CD4-positive, alpha-beta T cell treated with Interleukin-15 for 4 hours (primary cell): Measurements from ENCODE around the gene FSCN2.

Experiments used
- DNase-seq: peaks from one replicate; pipeline ENCODE4 v3.0.0-alpha.2; 2020; ENCODE audit warnings: low spot score

FSCN2 gene

GRCh38 chr17:81527591-81528383 is at the start of gene FSCN2:
Gene FSCN2, plus strand, starts transcription at chr17:81528377. Its CDS starts 155 bp downstream, at chr17:81528532.
- DNase-seq = no peak

- no peak for DNase-seq
These were observed 48.8 kb upstream of the FSCN2 start for GRCh38 chr17:81479175-81480071.

- no peak for DNase-seq
These were observed 47.8 kb upstream of the FSCN2 start for GRCh38 chr17:81480140-81481072.

- peak; percentile 55 for DNase-seq
These were observed 46.9 kb upstream of the FSCN2 start for GRCh38 chr17:81481073-81481799.

- no peak for DNase-seq
These were observed 46.2 kb upstream of the FSCN2 start for GRCh38 chr17:81481815-81482505.

GRCh38 chr17:81482673-81483072 is 45.5 kb upstream of the FSCN2 start:
- no peak for DNase-seq

- DNase-seq = no peak
These were observed 44.9 kb upstream of the FSCN2 start for GRCh38 chr17:81483085-81483861.

- no peak for DNase-seq
These were observed 44.3 kb upstream of the FSCN2 start for GRCh38 chr17:81483862-81484194.

GRCh38 chr17:81484195-81484979 is 43.8 kb upstream of the FSCN2 start:
- peak; percentile 88 for DNase-seq

GRCh38 chr17:81486199-81486810 is 41.9 kb upstream of the FSCN2 start:
- no peak for DNase-seq

GRCh38 chr17:81487089-81487486 is 41.1 kb upstream of the FSCN2 start:
- DNase-seq = no peak

- DNase-seq = peak; percentile 74
These were observed 40.5 kb upstream of the FSCN2 start for GRCh38 chr17:81487487-81488275.

GRCh38 chr17:81488276-81488860 is 39.8 kb upstream of the FSCN2 start:
- no peak for DNase-seq

- DNase-seq = no peak
These were observed 38.9 kb upstream of the FSCN2 start for GRCh38 chr17:81489012-81489997.

- no peak for DNase-seq
These were observed 37.9 kb upstream of the FSCN2 start for GRCh38 chr17:81489998-81490992.
